SKM-1 (cell line): ENCODE results near the gene MIDN.
A peak's percentile ranks its signal among the peaks of the same experiment; 100 is the strongest.
"Not testable (repeated sequence)": the region's sequence is repeated elsewhere in the genome, so short reads cannot be mapped to it uniquely, and the experiment has no call there.

Experiments used
- DNase-seq: peaks from one replicate; lab custom pipeline; 2025; ENCODE audit not compliant: unreplicated experiment; lab: John Stamatoyannopoulos, UW

The MIDN gene

DNA sequence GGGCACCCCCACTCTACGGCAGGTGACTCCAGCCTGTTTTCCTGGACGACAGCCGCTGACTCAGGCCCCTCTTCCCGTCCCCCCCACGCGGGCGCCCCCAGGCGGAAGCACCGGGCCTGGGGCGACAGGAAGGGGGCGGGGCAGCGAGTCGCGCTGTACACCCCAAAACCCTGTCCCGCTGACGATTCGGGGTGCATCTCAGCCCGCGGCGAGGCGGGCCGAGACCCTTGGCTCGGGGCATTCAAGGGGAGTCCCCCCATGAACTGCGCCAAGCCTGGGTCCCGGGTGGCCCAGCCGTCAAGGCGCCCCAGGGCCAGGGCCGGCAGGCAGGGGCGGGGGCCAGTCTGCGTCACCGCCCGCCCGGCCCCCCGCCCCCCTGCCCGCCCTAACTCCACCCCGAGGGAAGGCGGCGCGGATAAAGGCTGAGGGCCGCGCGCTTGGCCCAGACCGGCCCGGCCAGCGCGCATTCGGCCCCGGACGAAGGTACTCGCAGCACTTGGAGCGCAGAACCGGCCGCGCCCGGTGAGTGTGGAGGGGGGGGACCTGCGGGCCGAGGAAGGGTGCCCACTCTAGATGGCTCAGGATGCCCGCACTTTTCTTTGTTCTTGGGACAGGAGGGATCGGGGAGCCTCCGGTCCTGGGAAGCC, at the start of gene MIDN:
MIDN (plus strand) TSS at position 445 of the 647 bp plus-strand sequence. CDS start 1,714 bp downstream, outside the sequence.
- no peak for DNase-seq

DNA sequence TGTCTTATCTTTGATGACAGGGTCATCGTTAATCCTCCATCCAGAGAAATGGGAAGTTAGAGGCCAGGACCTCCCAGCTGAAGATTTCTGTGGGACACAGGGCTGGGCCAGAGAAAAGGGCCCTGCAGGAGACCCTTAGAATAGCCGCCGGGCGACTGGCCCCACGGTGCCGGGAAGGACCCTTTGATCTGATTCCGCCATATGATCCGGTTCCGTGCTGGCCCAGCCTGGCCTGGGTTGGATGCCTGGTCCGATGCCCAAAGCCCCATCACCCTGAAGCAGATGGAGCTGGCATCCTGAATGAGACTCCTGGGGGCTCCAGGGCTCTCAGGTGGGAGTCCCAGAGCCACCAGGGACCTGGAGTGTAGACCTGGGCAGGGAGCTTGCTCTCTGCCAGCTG, 48.9 kb upstream of the MIDN start:
- DNase-seq = no peak

DNA sequence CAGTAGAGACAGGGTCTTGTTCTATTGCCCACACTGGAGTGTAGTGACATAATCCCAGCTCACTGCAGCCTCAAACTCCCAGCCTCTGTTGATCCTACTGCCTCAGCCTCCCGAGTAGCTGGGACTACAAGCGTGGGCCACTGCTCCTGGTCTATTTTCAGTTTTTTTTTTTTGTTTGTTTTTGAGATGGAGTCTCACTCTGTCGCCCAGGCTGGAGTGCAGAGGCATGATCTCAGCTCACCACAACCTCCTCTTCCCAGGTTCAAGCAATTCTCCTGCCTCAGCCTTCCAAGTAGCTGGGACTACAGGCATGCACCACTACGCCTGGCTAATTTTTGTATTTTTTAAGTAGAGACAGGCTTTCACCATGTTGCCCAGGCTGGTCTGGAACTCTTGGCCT, 47.8 kb upstream of the MIDN start:
- not testable (repeated sequence) for DNase-seq

DNA sequence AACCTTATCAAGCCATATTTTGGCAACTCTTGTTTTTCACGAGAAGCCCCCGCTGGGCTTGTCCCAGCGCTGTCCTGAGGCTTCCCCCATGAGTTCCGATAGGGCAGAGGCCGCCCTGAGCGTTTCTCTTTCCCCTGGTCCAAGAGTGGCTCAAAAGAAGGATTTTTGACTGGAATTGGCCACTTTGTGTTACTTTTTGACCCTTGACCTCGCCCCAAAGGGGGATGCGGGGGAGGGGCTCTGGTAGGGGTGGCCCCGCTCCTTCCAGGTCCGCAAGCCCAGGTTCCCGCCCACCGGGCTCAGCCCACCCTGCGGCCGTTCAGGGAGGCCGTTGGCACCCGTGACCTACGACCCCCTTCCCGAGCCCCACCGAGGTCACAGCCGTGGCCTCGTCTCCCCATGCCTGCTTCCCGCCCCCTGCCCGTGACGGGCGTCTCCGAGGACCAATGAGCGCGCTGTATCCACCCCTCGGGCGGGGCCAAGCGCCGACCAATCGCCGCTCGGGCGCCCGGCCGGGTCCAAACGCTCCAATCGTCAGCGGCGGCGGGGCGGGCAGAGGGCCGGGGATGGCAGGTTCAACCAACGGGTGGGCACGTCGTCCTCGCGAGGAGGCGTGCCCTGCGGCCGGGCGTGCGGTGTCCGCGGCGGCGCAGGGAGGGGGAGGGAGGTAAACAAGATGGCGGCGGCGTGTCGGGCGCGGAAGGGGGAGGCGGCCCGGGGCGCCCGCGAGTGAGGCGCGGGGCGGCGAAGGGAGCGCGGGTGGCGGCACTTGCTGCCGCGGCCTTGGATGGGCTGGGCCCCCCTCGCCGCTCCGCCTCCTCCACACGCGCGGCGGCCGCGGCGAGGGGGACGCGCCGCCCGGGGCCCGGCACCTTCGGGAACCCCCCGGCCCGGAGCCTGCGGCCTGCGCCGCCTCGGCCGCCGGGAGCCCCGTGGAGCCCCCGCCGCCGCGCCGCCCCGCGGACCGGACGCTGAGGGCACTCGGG, 43.0 kb upstream of the MIDN start, which contains the start of gene STK11:
STK11 (plus strand) TSS at position 665 of the 986 bp plus-strand sequence. CDS start 1,136 bp downstream, outside the sequence.
- peak; percentile 88 for DNase-seq

DNA sequence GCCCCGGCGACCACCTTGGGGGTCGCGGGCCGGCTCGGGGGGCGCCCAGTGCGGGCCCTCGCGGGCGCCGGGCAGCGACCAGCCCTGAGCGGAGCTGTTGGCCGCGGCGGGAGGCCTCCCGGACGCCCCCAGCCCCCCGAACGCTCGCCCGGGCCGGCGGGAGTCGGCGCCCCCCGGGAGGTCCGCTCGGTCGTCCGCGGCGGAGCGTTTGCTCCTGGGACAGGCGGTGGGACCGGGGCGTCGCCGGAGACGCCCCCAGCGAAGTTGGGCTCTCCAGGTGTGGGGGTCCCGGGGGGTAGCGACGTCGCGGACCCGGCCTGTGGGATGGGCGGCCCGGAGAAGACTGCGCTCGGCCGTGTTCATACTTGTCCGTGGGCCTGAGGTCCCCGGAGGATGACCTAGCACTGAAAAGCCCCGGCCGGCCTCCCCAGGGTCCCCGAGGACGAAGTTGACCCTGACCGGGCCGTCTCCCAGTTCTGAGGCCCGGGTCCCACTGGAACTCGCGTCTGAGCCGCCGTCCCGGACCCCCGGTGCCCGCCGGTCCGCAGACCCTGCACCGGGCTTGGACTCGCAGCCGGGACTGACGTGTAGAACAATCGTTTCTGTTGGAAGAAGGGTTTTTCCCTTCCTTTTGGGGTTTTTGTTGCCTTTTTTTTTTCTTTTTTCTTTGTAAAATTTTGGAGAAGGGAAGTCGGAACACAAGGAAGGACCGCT, 42.1 kb upstream of the MIDN start:
- no peak for DNase-seq

DNA sequence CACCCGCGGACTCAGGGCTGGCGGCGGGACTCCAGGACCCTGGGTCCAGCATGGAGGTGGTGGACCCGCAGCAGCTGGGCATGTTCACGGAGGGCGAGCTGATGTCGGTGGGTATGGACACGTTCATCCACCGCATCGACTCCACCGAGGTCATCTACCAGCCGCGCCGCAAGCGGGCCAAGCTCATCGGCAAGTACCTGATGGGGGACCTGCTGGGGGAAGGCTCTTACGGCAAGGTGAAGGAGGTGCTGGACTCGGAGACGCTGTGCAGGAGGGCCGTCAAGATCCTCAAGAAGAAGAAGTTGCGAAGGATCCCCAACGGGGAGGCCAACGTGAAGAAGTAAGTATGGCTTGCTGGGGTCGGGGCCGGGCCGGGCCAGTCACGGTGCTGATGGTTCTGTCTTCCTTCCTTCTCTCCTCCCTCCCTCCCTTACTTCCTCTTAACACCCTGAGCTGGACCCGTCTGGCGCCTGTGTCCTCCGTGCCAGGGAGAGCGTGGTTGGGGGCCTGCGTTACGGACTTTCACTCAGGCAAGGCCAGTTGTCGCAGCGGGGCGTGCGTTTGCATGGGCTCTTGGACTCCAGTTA, 41.4 kb upstream of the MIDN start:
- DNase-seq = no peak

DNA sequence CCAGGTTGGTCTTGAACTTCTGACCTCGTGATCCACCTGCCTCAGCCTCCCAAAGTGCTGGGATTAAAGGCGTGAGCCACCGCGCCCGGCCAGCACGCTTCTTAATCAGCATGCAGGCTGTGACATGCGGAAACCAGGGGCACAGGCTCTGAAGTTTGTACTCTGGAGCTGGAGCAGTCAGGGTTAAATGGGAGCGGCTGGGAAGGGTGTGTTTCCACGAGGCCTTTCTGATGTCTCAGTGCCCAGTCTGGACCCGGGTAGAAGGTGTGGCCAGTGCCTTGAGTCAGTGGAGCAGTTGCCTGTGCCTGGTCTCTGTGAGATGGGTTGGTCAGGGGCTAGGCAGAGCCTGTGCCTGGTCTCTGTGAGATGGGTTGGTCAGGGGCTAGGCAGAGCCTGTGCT, 39.6 kb upstream of the MIDN start:
- not testable (repeated sequence) for DNase-seq

DNA sequence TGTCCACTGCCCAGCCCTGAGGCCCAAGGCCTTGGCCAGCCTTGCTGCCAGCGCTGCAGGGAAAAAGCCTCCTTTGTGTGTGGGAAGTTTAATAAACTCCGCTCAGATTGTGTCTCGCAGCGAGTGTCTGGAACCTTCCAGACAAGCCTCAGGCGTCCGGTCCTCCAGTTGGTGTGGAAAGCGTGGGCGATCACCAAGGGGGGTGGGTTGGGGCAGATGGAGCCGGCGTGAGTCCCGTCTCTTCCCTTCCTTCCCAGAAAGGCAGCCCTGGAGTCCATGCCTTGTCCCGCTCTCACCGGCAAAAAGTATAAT, 38.2 kb upstream of the MIDN start:
- DNase-seq = no peak

DNA sequence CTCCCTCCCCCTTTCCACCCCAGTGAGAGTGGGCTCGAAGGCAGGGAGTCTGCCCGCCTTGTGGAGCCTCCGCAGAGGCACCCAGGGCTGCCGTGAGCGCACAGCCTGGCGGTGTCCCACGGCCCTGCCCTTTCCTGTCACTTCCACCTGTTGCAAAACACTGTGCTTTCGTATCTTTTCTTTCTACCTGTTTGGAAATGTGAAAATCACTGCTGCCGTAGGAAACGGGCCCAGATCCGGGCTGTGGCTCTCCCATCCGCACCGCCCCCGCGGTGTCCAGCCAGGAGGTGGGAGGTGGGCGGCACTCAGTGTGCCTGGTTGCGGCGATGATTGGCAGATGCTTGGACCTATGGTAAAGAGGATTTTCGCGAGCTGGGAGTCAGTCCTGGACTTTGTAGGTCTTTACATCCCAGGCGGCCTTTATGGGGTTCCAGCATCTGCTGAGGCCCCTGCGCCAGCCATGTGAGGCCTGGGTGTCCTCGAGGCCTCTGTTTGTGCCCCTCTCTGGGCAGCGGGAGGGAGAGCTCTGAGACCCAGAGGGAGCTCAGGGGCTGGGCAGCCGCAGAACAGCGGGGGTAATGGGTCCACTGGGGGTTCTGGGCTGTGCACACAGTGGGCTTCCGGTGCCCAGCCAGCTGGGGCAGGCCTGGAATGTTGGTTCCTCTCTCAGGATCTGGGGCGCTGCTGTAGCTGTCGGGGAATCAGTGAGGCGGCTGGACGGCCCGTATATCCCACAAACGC, 36.7 kb upstream of the MIDN start:
- no peak for DNase-seq

DNA sequence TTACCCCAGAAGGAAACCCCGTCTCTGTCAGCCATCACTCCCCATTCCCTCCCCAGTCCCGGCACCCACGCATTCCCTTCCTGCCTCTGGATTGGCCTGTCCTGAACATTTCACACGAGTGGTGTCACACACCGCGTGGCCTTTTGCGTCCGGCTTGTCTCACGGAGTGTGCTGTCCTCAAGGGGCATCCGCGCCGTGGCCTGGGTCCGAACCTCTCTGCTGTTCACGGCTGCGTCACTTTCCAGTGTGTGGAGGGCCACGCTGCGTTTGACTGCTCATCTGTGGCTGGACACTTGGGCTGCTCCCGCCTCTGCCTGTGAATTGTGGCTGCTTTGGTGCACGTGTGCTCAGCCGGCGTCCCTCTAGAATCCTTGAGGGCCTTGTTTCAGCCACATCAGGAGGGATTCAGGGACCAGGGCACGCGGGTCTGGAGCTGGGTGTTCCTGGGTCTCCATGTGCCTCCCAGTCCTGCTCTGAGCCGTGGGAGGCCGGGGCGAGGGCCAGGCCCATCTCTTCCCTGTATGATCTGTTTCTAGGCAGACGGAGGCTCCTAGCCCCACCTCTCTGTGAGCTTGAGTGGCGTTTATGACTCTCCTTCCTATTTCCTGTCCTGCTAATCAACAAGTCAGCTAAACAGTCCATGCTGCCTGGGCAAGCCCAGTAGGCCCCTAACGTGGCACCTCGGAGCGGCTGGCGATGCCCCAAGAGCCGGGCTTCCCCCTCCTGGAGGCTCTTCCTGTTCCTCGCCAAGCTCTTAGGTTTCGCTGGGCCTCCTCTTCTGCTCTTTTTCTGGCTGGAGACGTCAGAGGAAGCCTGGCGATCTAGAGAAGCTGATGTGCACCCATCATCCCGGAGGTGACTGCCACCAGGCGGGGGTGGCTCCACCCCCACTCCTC, 34.7 kb upstream of the MIDN start:
- DNase-seq = no peak

DNA sequence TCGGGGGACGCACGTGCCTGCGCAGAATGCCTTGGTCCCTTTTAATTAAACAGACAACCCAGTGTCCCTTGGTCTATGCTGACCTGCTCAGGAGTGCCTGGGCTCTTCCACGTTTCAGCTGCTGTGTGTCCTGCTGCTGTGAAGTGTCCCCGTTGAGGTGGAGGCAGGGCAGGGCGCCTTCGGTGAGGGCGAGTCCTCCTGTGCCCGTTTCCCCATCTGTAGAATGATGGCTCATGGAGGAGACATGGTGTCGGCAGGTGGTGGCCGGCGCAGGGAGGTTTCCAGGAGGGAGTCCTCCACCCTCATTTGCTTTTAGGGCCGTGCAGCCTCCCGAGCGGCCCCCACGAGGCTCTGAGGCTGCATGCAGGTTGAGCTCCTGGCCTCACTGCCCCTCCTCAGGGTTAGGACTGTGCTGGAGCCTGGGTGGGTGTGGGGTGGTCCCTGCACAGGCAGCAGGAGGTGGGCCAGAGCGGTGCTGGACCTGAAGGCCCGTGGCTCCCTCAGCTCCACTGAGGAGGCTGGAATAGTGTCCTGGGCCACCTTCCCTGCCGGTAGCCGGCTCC, 34.0 kb upstream of the MIDN start:
- no peak for DNase-seq

DNA sequence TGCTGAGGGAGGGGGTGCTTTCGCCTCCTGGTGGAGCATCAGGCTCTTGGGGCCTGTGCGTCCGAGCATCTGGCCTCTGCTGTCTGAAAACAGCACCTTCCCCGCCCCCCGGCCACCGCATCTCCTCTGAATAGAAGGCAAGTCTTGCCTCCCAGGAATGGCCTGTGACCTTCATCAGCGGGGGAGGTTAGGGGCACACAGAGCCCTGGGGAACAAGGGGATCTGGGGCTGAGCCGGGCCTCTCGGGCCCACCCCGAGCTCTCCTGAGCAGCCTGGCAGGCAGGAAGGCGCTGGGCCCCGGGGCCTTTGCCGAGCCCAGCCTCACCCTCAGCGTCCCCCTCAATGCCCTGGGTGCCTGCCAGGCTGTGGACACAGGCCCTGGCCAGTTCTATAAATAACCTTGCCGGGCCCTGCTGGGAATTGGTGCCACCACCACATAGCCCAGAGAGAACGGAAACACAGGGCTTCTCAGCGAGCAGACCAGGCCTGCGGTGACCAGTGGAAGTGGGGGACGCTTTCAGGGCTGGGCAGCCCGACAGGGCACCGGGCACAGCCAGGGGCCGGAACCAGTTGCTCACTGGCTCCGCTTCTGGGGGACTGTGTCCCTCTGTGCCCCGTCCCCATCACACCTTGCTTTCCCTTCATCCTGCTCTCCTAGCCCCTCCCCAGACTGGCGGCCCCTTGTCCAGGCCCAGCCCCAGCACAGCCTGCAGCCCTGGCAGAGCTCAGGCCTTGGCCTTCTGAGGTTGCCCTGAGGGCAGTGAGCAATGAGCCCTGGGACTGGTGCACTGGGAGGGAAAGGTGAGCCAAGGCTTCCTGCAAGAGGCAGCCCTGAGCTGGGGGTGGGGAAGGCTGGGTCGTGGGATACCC, 33.3 kb upstream of the MIDN start:
- no peak for DNase-seq

DNA sequence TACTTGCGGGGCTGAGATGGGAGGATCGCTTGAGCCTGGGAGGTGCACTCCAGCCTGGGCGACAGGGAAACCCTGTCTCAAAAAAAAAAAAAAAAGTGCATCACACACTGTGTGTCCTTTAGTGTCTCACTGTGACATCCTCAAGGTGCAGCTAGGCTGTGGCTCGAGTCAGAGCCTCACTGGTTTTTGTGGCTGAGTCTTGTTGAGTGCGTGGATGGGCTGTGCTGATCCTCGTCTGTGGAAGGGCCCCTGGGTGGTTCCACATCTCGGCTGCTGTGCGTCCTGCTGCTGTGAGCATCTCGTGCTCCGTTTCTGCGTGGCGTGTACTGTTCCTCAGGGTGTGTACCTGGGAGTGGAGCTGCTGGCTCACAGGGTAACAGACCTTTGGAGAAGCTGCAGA, 31.6 kb upstream of the MIDN start:
- no peak for DNase-seq

DNA sequence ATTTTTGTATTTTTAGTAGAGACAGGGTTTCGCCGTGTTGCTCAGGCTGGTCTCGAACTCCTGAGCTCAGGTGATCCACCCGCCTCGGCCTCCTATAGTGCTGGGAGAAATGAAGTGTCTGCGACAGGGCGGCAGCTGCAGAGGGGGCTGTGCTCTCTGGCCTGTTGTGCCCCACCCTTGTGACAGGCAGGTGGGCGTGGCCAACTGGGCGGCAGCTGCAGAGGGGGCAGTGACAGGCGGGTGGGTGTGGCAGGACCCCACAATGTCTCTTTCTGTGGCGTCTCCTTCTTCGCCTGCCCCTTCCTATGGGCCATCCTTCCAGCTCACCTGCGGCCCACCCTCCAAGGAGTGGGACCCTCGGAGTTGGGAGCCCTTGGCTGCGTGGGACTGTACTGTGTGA, 31.0 kb upstream of the MIDN start:
- DNase-seq = no peak

DNA sequence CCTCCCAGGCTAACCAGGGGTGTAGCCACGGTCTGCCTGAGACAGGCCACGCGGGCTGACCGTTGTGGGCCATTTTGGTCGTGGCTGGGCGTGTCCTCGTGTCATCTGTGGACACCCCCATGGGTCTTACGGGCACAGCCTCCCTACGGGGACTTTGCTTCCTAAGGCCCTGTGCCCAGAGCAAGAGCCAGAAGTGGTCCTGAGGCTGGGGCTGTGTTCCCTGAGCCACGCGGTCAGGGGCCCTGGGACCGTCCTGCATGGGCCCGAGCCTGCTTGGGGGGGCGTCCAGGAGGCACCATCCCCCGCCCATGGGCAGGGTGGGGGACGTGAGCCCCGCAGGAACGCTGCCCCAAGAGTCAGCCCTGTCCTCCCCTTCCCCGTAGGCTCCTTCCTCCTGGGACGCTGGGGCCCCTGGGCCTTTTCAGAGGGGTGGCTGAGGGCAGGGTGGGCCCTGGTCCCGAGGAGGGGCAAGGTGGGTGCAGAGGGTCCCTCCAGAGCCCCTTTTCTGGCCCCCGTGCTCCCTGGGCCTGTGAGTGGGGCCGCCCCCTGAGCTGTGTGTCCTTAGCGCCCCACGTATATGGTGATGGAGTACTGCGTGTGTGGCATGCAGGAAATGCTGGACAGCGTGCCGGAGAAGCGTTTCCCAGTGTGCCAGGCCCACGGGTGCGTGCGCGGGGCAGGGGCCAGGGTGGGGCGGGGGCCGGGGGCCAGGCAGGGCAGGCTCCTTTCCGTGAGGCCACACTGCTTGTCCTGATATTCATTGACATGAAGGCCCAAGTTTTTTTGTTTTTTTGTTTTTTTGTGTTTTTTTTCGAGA, 29.4 kb upstream of the MIDN start:
- DNase-seq = no peak

DNA sequence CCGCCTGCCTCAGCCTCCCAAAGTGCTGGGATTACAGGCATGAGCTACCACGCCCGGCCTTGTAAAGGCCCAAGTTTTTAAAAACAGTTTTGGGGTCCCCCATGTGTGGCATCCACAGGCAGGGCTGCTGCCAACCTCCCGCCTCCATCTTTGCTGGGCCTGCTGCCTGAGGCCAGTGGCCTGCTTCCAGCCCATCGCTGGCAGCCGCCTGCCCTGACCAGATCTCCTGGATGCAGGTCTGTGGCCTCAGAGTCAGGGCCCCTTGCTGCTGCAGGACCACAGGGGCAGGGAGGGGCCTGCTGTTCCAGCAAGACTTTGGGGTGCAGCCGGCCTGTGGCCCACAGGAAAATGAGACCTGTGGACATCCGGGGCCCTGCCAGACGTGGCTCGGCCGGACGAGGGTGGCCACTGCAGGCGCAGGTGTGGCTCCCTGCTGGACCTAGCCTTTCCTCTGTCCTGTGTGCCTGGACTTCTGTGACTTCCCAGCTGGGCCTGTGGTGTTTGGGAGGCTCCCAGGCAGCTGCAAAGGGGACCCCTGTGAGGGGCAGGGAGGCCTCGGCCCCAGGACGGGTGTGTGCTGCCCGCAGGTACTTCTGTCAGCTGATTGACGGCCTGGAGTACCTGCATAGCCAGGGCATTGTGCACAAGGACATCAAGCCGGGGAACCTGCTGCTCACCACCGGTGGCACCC, 28.5 kb upstream of the MIDN start:
- no peak for DNase-seq

DNA sequence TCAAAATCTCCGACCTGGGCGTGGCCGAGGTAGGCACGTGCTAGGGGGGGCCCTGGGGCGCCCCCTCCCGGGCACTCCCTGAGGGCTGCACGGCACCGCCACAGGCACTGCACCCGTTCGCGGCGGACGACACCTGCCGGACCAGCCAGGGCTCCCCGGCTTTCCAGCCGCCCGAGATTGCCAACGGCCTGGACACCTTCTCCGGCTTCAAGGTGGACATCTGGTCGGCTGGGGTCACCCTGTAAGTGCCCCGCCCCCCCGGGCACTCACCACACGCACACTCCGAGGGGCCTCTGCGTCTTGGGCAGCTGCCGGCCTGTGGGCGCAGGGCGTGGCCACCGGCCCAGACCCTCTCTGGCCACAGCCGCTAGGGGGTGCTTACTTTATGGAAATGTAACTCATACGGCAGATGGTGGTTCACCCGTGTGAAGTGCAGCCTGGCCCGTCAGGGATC, 27.9 kb upstream of the MIDN start:
- no peak for DNase-seq
